Karpas-422 (cell line): ENCODE results near the gene TUBB3. TPM values are rescaled to one million over a fixed set of nuclear protein-coding genes. Genes with fewer than 3 reads are reported as not detected.
"Not testable (repeated sequence)": the region's sequence is repeated elsewhere in the genome, so short reads cannot be mapped to it uniquely, and the experiment has no call there.

Experiments used
- DNase-seq: peaks from one replicate; pipeline ENCODE4 v3.0.0-alpha.2; 2015
- H2AFZ ChIP-seq: fragments of 200-600 bp; sonication (generic); 2 replicates; pipeline ENCODE4 v1.6.1; 2014; ENCODE audit warnings: antibody characterized with exemption, low read length, mixed read lengths
- H3K27ac ChIP-seq: fragments of 200-600 bp; sonication (generic); 2 replicates; pipeline ENCODE4 v1.5.1; 2014; ENCODE audit warnings: mild to moderate bottlenecking, low read length, moderate library complexity
- H3K27me3 ChIP-seq: fragments of 200-600 bp; sonication (generic); 2 replicates; pipeline ENCODE4 v1.6.1; 2014; ENCODE audit warnings: low read length, mixed read lengths
- H3K36me3 ChIP-seq: fragments of 200-600 bp; sonication (generic); 2 replicates; pipeline ENCODE4 v1.6.1; 2014; ENCODE audit warnings: low read length, mixed read lengths; ENCODE audit not compliant: insufficient read depth
- H3K4me1 ChIP-seq: fragments of 200-600 bp; sonication (generic); 2 replicates; pipeline ENCODE4 v1.6.1; 2014; ENCODE audit warnings: mild to moderate bottlenecking, low read length, mixed read lengths
- H3K4me2 ChIP-seq: fragments of 200-600 bp; sonication (generic); 2 replicates; pipeline ENCODE4 v1.6.1; 2014; ENCODE audit warnings: low read length, low read depth, mild to moderate bottlenecking; ENCODE audit not compliant: poor library complexity, severe bottlenecking
- H3K4me3 ChIP-seq: fragments of 200-600 bp; sonication (generic); 2 replicates; pipeline ENCODE4 v1.5.1; 2014; ENCODE audit warnings: mild to moderate bottlenecking, antibody characterized with exemption, low read length, mixed read lengths
- H3K79me2 ChIP-seq: fragments of 200-600 bp; sonication (generic); 2 replicates; pipeline ENCODE4 v1.6.1; 2014; ENCODE audit warnings: mild to moderate bottlenecking, low read length, mixed read lengths
- H3K9ac ChIP-seq: fragments of 200-600 bp; sonication (generic); 2 replicates; pipeline ENCODE4 v1.6.0; 2014; ENCODE audit warnings: low read length
- H3K9me2 ChIP-seq: fragments of 200-600 bp; sonication (generic), shearing (Covaris generic); replicated peaks from 2 replicates; pipeline ENCODE4 v1.6.0; 2014; ENCODE audit warnings: mild to moderate bottlenecking, low read length, moderate library complexity; ENCODE audit not compliant: insufficient read depth
- H3K9me3 ChIP-seq: fragments of 300-700, 200-600 bp; sonication (generic); 2 replicates; pipeline ENCODE4 v1.6.1; 2014; ENCODE audit warnings: low read length, mixed read lengths
- H4K20me1 ChIP-seq: fragments of 200-600 bp; sonication (generic); 2 replicates; pipeline ENCODE4 v1.6.1; 2014; ENCODE audit warnings: mild to moderate bottlenecking, antibody characterized with exemption, low read length, low read depth; ENCODE audit not compliant: insufficient read depth
- total RNA-seq: library from RNA; depleted of rRNA; stranded (reverse); fragments of >200 nt; shearing (Covaris generic); gene quantifications from 2 replicates; pipeline ENCODE4 v1.2.3, GENCODE V29; 2014; ENCODE audit warnings: low replicate concordance; rRNA removed

Gene TUBB3
- 210 and 405 TPM in 2 replicates for total RNA-seq

- peak within 1 kb of the TSS; percentile 98 for H3K4me3 ChIP-seq
- peaks cover 27% of the 10 kb centered on the region for H3K79me2 ChIP-seq
- H3K9ac ChIP-seq: peak within 1 kb of the TSS; percentile 94
- peaks cover 61% of the 10 kb centered on the region for H3K4me1 ChIP-seq
- no peak within 1 kb of the TSS; the same call in 1 of the 2 replicates for H2AFZ ChIP-seq
- no peaks in the 10 kb centered on the region for H3K9me2 ChIP-seq
- peaks cover 8% of the 10 kb centered on the region for H3K36me3 ChIP-seq
- H3K27me3 ChIP-seq: no peaks in the 10 kb centered on the region
- DNase-seq: peak; percentile 94
- peak within 1 kb of the TSS; percentile 85 for H3K4me2 ChIP-seq
- H3K27ac ChIP-seq: peak within 1 kb of the TSS; percentile 99
- no peaks in the 10 kb centered on the region for H3K9me3 ChIP-seq
- H4K20me1 ChIP-seq: peaks cover 39% of the 10 kb centered on the region
These were observed at the start of gene TUBB3 for GRCh38 chr16:89922884-89923639. TUBB3 (plus strand) TSS chr16:89923342; CDS start chr16:89923402, 60 bp downstream.

GRCh38 chr16:89873972-89874689, 49.0 kb upstream of the TUBB3 start:
- H3K9me2 ChIP-seq: no peaks in the 10 kb centered on the region
- peaks cover 43% of the 10 kb centered on the region for H3K79me2 ChIP-seq
- H3K4me1 ChIP-seq: peaks cover 19% of the 10 kb centered on the region
- H4K20me1 ChIP-seq: peaks cover 18% of the 10 kb centered on the region
- H3K36me3 ChIP-seq: peaks cover 28% of the 10 kb centered on the region
- no peak overlapping the region for H2AFZ ChIP-seq
- DNase-seq: peak; percentile 98
- peak overlapping the region; percentile 96 for H3K27ac ChIP-seq
- H3K27me3 ChIP-seq: no peaks in the 10 kb centered on the region
- H3K9me3 ChIP-seq: no peaks in the 10 kb centered on the region
- H3K4me2 ChIP-seq: peak overlapping the region; percentile 100
- peak overlapping the region; percentile 99 for H3K9ac ChIP-seq
- H3K4me3 ChIP-seq: peak overlapping the region; percentile 92

DNA sequence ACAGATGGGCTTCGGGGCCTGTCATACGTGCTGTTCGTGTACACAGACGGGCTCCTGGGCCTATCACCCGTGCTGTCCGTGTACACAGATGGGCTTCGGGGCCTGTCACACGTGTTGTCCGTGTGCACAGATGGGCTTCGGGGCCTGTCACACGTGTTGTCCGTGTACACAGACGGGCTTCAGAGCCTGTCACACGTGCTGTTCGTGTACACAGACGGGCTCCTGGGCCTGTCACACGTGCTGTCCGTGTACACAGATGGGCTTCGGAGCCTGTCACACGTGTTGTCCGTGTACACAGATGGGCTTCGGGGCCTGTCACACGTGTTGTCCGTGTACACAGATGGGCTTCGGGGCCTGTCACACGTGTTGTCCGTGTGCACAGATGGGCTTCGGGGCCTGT, 44.0 kb upstream of the TUBB3 start:
- H3K9me3 ChIP-seq, H3K9me2 ChIP-seq, H3K4me1 ChIP-seq, H3K4me3 ChIP-seq, H3K27me3 ChIP-seq, H3K4me2 ChIP-seq, H3K9ac ChIP-seq, H2AFZ ChIP-seq, DNase-seq, H3K27ac ChIP-seq: not testable (repeated sequence)
- Histone ChIP-seq H4K20me1 (peaks cover 24% of the 10 kb centered on the region), H3K79me2 (peaks cover 70% of the 10 kb centered on the region), H3K36me3 (peaks cover 39% of the 10 kb centered on the region)

DNA sequence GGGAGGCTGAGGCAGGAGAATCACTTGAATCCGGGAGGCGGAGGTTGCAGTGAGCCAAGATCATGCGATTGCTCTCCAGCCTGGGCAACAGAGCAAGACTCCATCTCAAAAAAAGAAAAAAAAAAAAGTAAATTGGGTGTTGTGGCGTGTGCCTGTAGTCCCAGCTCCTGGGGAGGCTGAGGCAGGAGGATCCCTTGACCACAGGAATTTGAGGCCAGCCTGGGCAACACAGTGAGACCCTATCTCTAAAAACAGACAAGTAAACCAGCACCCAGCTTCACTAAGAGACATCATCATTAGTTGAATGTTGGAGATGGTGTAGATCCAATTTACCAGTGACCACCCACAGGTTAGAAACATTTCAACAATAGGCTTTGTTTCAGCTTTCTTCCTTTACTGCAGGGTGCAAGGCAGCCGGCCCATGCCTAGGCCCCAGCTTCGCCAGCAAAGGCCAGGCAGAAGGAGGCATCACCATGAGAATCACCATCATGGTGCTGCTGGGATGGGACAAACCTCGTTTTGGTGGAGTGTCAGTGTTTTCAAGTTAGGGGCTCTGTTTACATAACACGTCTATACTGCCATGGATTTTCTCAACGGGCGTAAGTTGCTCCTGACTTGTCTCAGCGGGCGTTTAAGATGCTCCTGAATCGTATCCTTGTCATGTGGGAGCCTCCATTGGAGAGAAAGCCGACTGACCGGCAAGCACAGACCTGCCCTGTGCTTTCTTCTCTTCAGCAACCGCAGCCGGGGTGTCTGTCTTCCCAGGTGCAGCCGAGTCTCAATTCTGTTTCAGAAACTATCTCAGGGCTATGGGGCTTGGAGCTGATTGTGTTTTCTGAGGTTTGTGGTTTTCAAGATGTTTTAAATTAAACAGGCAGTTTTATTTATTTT, 42.4 kb upstream of the TUBB3 start:
- H3K27ac ChIP-seq: no peak overlapping the region
- no peaks in the 10 kb centered on the region for H3K27me3 ChIP-seq
- H4K20me1 ChIP-seq: peaks cover 13% of the 10 kb centered on the region
- no peak overlapping the region for H3K9ac ChIP-seq
- no peaks in the 10 kb centered on the region for H3K4me1 ChIP-seq
- H3K4me3 ChIP-seq: no peak overlapping the region
- no peak for DNase-seq
- H2AFZ ChIP-seq: no peak overlapping the region
- peaks cover 56% of the 10 kb centered on the region for H3K79me2 ChIP-seq
- no peaks in the 10 kb centered on the region for H3K9me2 ChIP-seq
- H3K36me3 ChIP-seq: peaks cover 36% of the 10 kb centered on the region
- no peak overlapping the region for H3K4me2 ChIP-seq
- H3K9me3 ChIP-seq: no peaks in the 10 kb centered on the region

GRCh38 chr16:89881368-89881730, 41.8 kb upstream of the TUBB3 start:
- no peak overlapping the region for H2AFZ ChIP-seq
- H3K4me2 ChIP-seq: no peak overlapping the region
- no peak for DNase-seq
- no peaks in the 10 kb centered on the region for H3K4me1 ChIP-seq
- H3K79me2 ChIP-seq: peaks cover 50% of the 10 kb centered on the region
- no peaks in the 10 kb centered on the region for H3K9me3 ChIP-seq
- no peak overlapping the region for H3K9ac ChIP-seq
- no peaks in the 10 kb centered on the region for H3K9me2 ChIP-seq
- peaks cover 30% of the 10 kb centered on the region; the same call in 1 of the 2 replicates for H3K36me3 ChIP-seq
- H3K27ac ChIP-seq: no peak overlapping the region
- H3K4me3 ChIP-seq: no peak overlapping the region
- peaks cover 7% of the 10 kb centered on the region for H4K20me1 ChIP-seq
- no peaks in the 10 kb centered on the region for H3K27me3 ChIP-seq

DNA sequence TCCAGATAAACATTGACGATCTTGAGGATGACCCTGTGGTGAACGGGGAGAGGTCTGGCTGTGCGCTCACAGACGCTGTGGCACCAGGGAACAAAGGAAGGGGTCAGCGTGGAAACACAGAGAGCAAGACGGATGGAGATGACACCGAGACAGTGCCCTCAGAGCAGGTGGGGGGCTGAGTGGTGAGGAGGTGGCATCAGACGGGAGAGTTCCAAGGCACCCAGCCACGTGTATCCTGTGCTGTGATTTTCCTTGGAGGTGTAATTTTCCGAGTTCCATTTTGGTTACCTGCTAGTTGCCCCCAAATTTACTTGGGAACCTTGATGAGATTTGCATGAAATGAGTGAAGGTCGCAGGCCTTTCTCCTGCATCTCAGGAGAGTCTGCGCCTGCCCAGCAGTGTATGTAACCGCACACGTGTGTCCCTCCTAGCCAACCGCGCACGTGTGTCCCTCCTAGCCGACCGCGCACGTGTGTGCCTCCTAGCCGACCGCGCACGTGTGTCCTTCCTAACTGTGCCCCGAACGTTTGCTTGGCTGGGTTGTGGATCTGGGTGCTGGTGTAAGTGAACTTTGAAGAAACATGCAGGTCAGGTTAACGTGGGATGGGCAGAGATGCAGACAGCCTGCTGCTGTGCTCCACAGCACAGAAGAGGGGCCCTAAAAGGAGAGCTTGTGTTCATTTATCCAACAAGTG, 39.6 kb upstream of the TUBB3 start:
- Histone ChIP-seq H3K9ac (no peak overlapping the region), H3K36me3 (peaks cover 29% of the 10 kb centered on the region; the same call in 1 of the 2 replicates), H3K27me3 (no peaks in the 10 kb centered on the region), H3K9me2 (no peaks in the 10 kb centered on the region), H2AFZ (no peak overlapping the region), H3K27ac (no peak overlapping the region), H3K4me3 (no peak overlapping the region), H3K4me1 (no peaks in the 10 kb centered on the region), H4K20me1 (peaks cover 6% of the 10 kb centered on the region), H3K79me2 (peaks cover 33% of the 10 kb centered on the region), H3K9me3 (no peaks in the 10 kb centered on the region), H3K4me2 (no peak overlapping the region)
- no peak for DNase-seq

- Histone ChIP-seq H3K4me1 (no peaks in the 10 kb centered on the region), H3K36me3 (peaks cover 25% of the 10 kb centered on the region; the same call in 1 of the 2 replicates), H3K4me2 (no peak overlapping the region), H4K20me1 (peaks cover 6% of the 10 kb centered on the region), H3K9ac (no peak overlapping the region), H3K79me2 (peaks cover 28% of the 10 kb centered on the region), H3K27ac (no peak overlapping the region), H3K27me3 (no peaks in the 10 kb centered on the region), H3K9me2 (no peaks in the 10 kb centered on the region), H2AFZ (no peak overlapping the region), H3K9me3 (no peaks in the 10 kb centered on the region), H3K4me3 (no peak overlapping the region)
- no peak for DNase-seq
These were observed 39.1 kb upstream of the TUBB3 start for GRCh38 chr16:89884041-89884421.
